Esophagus (tissue), 2 donors: ENCODE data around the gene DCLK2. TPM values are rescaled to one million over a fixed set of nuclear protein-coding genes. Genes with fewer than 3 reads are reported as not detected.

ENCODE experiments used
- H3K27ac ChIP-seq, 2 donors: one replicate each; pipeline ENCODE4 v1.5.1; 2013; ENCODE audit warnings: low read depth in 2 of 2, mild to moderate bottlenecking in 2 of 2, inconsistent platforms in 1 of 2, low read length in 1 of 2, moderate library complexity in 1 of 2
- H3K27me3 ChIP-seq, 2 donors: one replicate each; pipeline ENCODE4 v1.6.1; 2013; ENCODE audit warnings: low read length in 2 of 2, control low read depth in 1 of 2, mild to moderate bottlenecking in 1 of 2; ENCODE audit not compliant: insufficient read depth in 2 of 2, control insufficient read depth in 1 of 2
- H3K36me3 ChIP-seq, 2 donors: one replicate each; pipeline ENCODE4 v1.6.1; 2013; ENCODE audit warnings: low read length in 1 of 2; ENCODE audit not compliant: control insufficient read depth in 2 of 2, insufficient read depth in 2 of 2
- H3K4me1 ChIP-seq, 2 donors: one replicate each; pipeline ENCODE4 v1.6.1; 2013; ENCODE audit warnings: low read length in 1 of 2; ENCODE audit not compliant: control insufficient read depth in 2 of 2, insufficient read depth in 2 of 2
- H3K4me3 ChIP-seq, 2 donors: one replicate each; pipeline ENCODE4 v1.5.1; 2013; ENCODE audit warnings: low read length in 2 of 2, mild to moderate bottlenecking in 2 of 2, low read depth in 1 of 2, moderate library complexity in 1 of 2
- H3K9me3 ChIP-seq, 2 donors: one replicate each; pipeline ENCODE4 v1.6.1; 2013; ENCODE audit warnings: mild to moderate bottlenecking in 2 of 2, low read depth in 1 of 2, low read length in 1 of 2, moderate library complexity in 1 of 2; ENCODE audit not compliant: control insufficient read depth in 2 of 2, insufficient read depth in 1 of 2
- WGBS, 2 donors: extraction: QIAGEN DNeasy Blood & Tissue Kit; methylation state at CpG; one replicate each; pipeline ENCODE4 v1.1.7; 2013; 5-methylcytosine and 5-hydroxymethylcytosine counted together
- polyA plus RNA-seq, 2 donors: library from polyadenylated mRNA; stranded (reverse); fragments of 200-250 nt; gene quantifications; one replicate each; pipeline ENCODE4 v1.2.3, GENCODE V29; 2013
- donor health status: healthy with polysubstance abuse.
- donor health status: Bipolar disorder and iron deficiency.

Gene DCLK2
- polyA plus RNA-seq, 2 donors = 0.74 to 0.75 TPM

DNA sequence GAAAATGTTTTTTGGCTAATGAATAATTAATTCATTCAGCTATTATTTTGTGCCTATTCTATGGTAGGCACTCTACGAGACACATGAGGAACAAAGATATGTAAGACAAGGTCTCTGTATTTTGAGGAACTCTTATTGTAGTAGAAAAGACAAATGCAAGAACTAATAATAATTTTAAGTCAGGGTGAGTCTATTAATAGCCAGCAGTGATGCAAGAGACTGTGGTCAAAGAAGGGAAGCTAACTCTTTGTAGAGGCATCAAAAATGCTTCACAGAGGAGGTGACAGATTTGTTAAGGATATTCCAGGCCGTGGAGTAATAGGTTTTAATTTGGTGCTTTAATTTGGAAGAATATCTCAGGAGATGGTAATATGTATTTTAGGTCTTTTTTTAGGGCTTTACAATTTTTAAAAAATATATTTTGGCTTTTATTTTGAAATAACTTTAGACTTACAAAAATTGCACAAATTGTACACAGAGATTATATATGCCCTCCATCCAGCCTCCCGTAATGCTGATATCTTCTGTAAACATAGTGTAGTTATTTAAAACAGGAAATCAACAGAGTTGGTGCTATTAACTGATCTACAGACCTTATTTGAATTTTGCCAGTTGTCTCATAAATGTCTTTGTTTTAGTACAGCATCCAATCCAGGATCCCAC, 48.1 kb downstream of the DCLK2 start:
- H3K4me1 ChIP-seq = no peaks in the 10 kb centered on the region
- no peak overlapping the region for H3K27ac ChIP-seq
- H3K36me3 ChIP-seq = no peaks in the 10 kb centered on the region
- H3K4me3 ChIP-seq = no peak overlapping the region
- H3K9me3 ChIP-seq = no peaks in the 10 kb centered on the region
- WGBS, 2 donors = 58 to 59% methylated on average over 3 of the region's 3 CpGs
- H3K27me3 ChIP-seq = peaks cover 0 to 3% of the 10 kb centered on the region in 2 donors

DNA sequence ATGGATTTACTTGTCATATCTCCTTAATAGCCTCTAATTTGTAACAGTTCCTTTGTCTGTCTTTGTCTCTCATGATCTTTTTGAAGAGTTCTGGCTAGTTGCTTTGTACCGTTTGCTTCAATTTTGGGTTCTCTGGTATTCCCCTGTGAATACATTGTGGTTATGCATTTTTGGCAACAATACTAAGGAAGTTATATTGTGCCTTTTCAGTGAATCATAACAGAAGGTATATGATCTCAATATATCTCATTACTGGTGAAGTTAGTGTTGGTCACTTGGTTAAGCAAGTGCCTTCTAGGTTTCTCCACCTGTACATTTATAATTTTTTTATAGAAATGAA, 48.6 kb downstream of the DCLK2 start:
- H3K9me3 ChIP-seq = no peaks in the 10 kb centered on the region
- H3K36me3 ChIP-seq = no peaks in the 10 kb centered on the region
- no peak overlapping the region for H3K4me3 ChIP-seq
- H3K4me1 ChIP-seq = no peaks in the 10 kb centered on the region
- 14 to 26% methylated on average over 1 of the region's 1 CpG for WGBS, 2 donors
- no peak overlapping the region for H3K27ac ChIP-seq
- H3K27me3 ChIP-seq = peaks cover 3% of the 10 kb centered on the region in 2 donors

DNA sequence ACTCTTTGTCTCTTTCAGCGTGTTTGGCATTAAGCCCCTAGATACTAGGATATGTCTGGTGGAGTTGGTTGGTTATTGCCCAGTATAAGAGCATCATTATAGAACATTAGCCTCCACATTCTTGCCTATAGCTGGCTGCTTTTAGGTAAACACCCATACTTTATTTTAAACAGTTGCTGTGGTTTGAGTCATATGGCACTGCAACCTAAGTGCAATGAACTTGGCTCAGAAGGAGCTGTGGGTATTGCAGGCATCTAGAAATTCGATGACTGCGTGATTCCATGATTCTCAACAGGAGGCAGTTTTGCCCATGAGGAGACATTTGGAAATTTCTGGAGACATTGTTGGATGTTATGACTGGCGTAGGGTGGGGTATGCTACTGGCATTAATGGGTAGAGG, 49.5 kb downstream of the DCLK2 start:
- H3K36me3 ChIP-seq = no peaks in the 10 kb centered on the region
- H3K4me1 ChIP-seq = no peaks in the 10 kb centered on the region
- peaks cover 3% of the 10 kb centered on the region in 2 donors for H3K27me3 ChIP-seq
- H3K27ac ChIP-seq = no peak overlapping the region
- H3K9me3 ChIP-seq = no peaks in the 10 kb centered on the region
- H3K4me3 ChIP-seq = no peak overlapping the region
- 91 to 97% methylated on average over 4 of the region's 4 CpGs for WGBS, 2 donors

DNA sequence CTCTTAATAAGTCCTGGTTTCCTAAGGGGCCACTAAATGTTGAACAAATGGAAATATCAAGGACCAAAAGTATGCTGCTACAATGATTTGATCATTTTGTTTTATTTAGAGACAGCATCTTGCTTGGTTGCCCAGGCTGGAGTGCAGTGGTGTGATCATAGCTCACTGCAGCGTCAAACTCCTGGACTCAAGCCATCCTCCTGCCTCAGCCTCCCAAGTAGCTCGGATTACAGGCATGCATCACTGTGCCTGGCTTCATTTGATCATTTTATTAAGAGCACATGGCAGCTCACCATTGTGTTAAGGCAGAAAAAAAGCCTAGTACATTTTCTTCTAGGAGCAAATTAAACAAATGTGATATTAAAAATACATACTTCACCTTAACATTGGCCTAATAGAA, 52.7 kb downstream of the DCLK2 start:
- H3K27ac ChIP-seq = no peak overlapping the region
- H3K27me3 ChIP-seq = peaks cover 3 to 6% of the 10 kb centered on the region in 2 donors
- H3K4me3 ChIP-seq = no peak overlapping the region
- no peaks in the 10 kb centered on the region for H3K36me3 ChIP-seq
- H3K4me1 ChIP-seq = no peaks in the 10 kb centered on the region
- H3K9me3 ChIP-seq = no peaks in the 10 kb centered on the region
- WGBS, 2 donors = 36 to 54% methylated on average over 2 of the region's 2 CpGs

DNA sequence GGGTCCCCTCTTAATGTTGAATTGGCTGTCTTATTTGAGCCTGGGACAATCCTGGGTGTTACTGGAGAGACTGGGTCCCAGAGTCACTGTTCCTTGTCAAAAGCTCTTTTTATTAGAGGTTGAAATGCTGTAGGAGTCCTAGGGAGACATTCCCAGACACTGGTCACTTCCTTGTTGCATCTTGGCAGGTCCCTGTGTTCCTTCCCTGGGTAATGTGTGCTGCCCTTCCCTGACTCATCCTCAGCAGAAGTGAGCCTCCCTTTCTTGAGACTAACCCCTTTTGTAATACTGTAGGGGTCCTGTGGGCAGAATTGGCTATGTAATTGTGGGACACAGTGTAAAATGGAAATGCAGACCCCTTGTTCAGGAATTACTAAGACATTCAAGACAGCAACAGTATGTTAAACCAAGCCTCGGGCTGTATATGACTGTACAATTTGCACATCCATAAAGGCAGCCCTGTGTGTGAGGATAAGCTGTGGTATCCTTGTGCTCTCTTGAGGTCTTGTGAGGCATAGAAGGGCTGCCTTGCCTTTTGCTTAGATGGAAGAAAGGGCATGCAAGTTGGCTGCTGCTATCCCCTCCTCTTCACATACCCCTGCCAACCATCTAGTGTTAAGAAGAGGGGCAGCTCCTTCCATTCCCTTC, 53.5 kb downstream of the DCLK2 start:
- H3K4me1 ChIP-seq = no peaks in the 10 kb centered on the region
- H3K27me3 ChIP-seq = peaks cover 3 to 6% of the 10 kb centered on the region in 2 donors

DNA sequence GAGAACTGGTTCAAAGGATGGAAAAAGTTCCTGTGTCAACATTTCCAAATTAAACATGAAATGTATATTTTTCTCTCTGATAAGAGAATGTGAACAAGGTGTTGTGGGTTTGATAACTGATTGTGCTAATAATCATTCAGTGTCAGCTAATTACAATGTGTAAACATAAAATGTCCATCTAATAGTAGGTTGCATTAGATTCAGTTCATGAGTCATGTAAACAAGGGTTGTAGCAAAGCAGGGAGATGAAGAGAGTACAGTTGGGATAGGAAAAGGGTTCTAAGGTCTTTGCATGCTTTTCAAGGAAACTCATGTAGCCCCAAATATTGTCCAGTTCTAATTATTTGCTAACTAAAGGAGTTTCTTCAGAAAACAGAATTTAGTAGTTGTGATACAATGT, 55.4 kb downstream of the DCLK2 start:
- no peak overlapping the region for H3K27ac ChIP-seq
- H3K9me3 ChIP-seq = no peaks in the 10 kb centered on the region
- H3K4me1 ChIP-seq = no peaks in the 10 kb centered on the region
- H3K27me3 ChIP-seq = peaks cover 3 to 6% of the 10 kb centered on the region in 2 donors
- no peak overlapping the region for H3K4me3 ChIP-seq
- no peaks in the 10 kb centered on the region for H3K36me3 ChIP-seq

More for the DNA sequence above, 53.5 kb downstream of the DCLK2 start:
- Histone ChIP-seq H3K4me3 (no peak overlapping the region), H3K9me3 (no peaks in the 10 kb centered on the region), H3K36me3 (no peaks in the 10 kb centered on the region), H3K27ac (no peak overlapping the region)
- 93 to 98% methylated on average over 1 of the region's 1 CpG for WGBS, 2 donors

DNA sequence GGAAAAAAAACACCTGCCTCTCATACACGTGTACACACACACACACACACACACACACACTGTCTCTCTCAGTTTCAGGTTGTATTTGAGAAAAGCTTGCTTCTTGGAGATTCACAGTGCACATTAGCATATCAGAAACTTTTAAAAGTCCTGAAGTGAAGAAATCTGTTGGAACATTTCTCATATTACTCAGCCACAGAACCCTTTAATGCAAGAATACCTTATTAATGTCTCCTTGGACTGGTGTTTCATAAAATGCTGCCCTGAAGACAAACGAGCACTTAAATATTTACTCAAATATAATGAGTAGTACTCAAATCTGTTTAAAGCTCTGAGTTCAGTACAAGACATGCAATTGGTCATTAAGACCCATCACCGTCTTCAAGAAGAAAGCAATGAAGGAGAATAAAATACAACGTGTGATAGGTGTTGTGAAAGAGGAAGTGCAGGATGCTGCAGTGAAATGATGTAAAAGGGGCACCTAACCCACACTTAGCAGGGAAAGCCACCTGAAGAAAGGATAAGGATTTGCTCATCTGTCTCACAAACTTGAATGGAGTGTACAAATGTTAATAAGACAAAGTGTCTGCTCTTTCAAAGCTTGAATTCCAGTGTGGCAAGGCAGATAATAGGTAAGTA, 57.0 kb downstream of the DCLK2 start:
- Histone ChIP-seq H3K4me3 (no peak overlapping the region), H3K27ac (no peak overlapping the region), H3K36me3 (no peaks in the 10 kb centered on the region), H3K4me1 (no peaks in the 10 kb centered on the region), H3K27me3 (peaks cover 3 to 6% of the 10 kb centered on the region in 2 donors), H3K9me3 (no peaks in the 10 kb centered on the region)
- WGBS, 2 donors = 53 to 59% methylated on average over 4 of the region's 4 CpGs

DNA sequence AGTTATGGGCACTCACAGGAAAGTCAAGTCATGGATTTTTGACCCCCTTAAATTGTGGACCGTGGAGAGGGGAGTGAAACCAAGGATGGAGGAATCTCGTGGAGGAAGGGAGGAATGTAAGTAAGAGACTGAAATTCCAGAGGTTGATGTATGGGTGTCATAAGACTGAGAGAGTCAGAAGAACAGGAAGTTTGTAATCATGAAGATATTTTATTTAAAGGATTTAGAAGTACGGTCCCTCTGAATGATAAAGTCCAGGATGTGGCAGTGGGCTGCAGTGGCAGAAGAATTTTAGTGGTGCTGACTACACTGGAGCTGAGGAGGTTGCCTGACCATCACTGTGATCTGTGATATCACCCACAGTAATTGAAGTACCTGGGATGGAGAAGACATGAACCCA, 57.8 kb downstream of the DCLK2 start:
- Histone ChIP-seq H3K4me1 (no peaks in the 10 kb centered on the region), H3K9me3 (no peaks in the 10 kb centered on the region), H3K27ac (no peak overlapping the region), H3K4me3 (no peak overlapping the region), H3K36me3 (no peaks in the 10 kb centered on the region), H3K27me3 (peaks cover 3% of the 10 kb centered on the region in 2 donors)
- 82 to 85% methylated on average over 3 of the region's 3 CpGs for WGBS, 2 donors

DNA sequence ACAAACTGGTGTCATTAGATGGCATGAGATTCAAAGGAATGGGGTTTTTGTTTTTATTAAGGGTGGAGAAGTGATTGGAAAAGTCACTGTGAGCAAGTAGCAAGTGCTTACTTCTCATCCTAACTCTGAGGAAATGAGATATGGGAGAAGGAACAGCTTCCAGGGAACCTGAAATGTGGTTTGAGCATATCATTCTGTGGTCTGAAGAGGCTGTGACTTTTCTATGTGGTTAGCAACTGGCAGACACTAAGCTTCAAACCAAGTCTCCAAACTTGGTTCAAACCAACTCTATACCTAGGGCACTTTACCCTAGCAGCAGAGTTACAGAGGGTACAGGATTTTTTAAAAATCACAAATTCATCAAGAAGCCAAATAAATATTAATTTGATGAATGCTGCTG, 58.2 kb downstream of the DCLK2 start:
- no peak overlapping the region for H3K27ac ChIP-seq
- no peaks in the 10 kb centered on the region for H3K36me3 ChIP-seq
- peaks cover 2 to 3% of the 10 kb centered on the region in 2 donors for H3K27me3 ChIP-seq
- H3K4me3 ChIP-seq = no peak overlapping the region
- H3K4me1 ChIP-seq = no peaks in the 10 kb centered on the region
- H3K9me3 ChIP-seq = no peaks in the 10 kb centered on the region
